ENCODE measurements around the gene KIAA0930. TPM values are rescaled to one million over a fixed set of nuclear protein-coding genes. Genes with fewer than 3 reads are reported as not detected.

Gene KIAA0930
- polyA plus RNA-seq, 1 of the 3 experiments (the other 2 are of a cell fraction): 80.8 TPM

DNA sequence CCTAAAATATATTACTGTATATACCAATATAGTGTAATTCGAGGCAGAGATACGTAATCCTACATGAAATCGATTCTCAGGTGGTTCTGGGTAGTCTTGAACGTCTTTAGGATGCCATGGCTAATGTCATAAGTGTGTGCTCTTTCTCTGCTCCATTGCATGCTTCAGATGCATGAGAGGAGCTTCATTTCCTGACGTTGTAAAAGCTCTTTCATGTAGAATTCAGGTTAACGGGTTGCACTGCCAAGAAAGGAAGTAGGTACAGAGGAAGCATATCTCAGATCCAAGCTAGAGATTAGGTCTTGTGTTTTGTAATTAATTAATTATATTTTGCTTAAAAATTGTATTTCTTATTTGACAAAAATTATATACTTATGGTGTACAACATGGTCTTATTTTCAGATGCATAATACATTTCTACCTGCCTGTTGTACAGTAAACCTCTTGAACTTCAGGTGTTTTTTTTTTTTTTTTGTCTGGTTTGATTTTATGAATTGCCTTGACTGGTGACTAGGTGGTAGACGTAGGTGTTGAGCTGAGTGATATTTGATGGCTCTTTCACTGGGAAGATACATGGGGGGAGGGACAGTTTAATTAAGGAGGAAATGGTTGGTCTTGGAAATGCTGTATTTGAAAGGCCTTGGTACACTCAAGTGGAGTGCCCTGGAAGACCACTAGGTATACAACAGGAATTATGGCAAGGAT lies 67.7 kb downstream of the KIAA0930 start:
- Histone ChIP-seq H3K27me3 (ENCODE audit: insufficient read depth) (no peaks in the 10 kb centered on the region), H3K79me2 (ENCODE audit: insufficient read depth) (peaks cover 94% of the 10 kb centered on the region), H3K36me3 (replicated peaks in 1 of 2; ENCODE audit: control insufficient read depth in 1 of 2, insufficient read depth in 2 of 2, low read length in 1 of 2) (peaks cover 76 to 80% of the 10 kb centered on the region in 2 experiments), H2AFZ (ENCODE audit: low read depth) (no peak overlapping the region), H4K20me1 (ENCODE audit: insufficient read depth) (peaks cover 17% of the 10 kb centered on the region), H3K27ac (ENCODE audit: low read depth in 2 of 2, low read length in 1 of 2) (no peak overlapping the region), H3K9me2 (no peaks in the 10 kb centered on the region), H3F3A (replicated peaks; ENCODE audit: insufficient read depth) (no peaks in the 10 kb centered on the region), H3K4me1 (ENCODE audit: control insufficient read depth in 1 of 2, insufficient read depth in 2 of 2, low read depth in 1 of 2, low read length in 1 of 2) (no peaks in the 10 kb centered on the region), H3K9ac (no peak overlapping the region), H3K4me2 (no peak overlapping the region), H3K9me3 (no peaks in the 10 kb centered on the region), H3K4me3 (ENCODE audit: low read depth in 2 of 2, low read length in 1 of 2) (no peak overlapping the region)
- TF ChIP-seq, protein P1, sequence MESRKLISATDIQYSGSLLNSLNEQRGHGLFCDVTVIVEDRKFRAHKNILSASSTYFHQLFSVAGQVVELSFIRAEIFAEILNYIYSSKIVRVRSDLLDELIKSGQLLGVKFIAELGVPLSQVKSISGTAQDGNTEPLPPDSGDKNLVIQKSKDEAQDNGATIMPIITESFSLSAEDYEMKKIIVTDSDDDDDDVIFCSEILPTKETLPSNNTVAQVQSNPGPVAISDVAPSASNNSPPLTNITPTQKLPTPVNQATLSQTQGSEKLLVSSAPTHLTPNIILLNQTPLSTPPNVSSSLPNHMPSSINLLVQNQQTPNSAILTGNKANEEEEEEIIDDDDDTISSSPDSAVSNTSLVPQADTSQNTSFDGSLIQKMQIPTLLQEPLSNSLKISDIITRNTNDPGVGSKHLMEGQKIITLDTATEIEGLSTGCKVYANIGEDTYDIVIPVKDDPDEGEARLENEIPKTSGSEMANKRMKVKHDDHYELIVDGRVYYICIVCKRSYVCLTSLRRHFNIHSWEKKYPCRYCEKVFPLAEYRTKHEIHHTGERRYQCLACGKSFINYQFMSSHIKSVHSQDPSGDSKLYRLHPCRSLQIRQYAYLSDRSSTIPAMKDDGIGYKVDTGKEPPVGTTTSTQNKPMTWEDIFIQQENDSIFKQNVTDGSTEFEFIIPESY (IDR thresholded peaks at IDR 0.05; ENCODE audit: borderline replicate concordance, low read depth): no peak
- TF ChIP-seq FOXJ3 (CRISPR knock-in tag; IDR thresholded peaks at IDR 0.05): no peak
- TF ChIP-seq TCF12 (IDR thresholded peaks at IDR 0.05): no peak
- no peak for TF ChIP-seq EZH2phosphoT487 (IDR thresholded peaks at IDR 0.05; ENCODE audit: borderline replicate concordance, low read depth)
- TF ChIP-seq JUND (IDR thresholded peaks at IDR 0.05): no peak
- no peak for TF ChIP-seq POLR2AphosphoS5 (IDR thresholded peaks at IDR 0.05; ENCODE audit: low read depth, low read length)
- no peak for TF ChIP-seq ELF1 (IDR thresholded peaks at IDR 0.05)
- no peak for TF ChIP-seq YY1 (IDR thresholded peaks at IDR 0.05; ENCODE audit: low read depth)
- TF ChIP-seq FOSL2 (IDR thresholded peaks at IDR 0.05; ENCODE audit: borderline replicate concordance, low read depth): no peak
- no peak for TF ChIP-seq TEAD4 (IDR thresholded peaks at IDR 0.05; ENCODE audit: borderline replicate concordance, insufficient read depth)
- TF ChIP-seq, protein P2, sequence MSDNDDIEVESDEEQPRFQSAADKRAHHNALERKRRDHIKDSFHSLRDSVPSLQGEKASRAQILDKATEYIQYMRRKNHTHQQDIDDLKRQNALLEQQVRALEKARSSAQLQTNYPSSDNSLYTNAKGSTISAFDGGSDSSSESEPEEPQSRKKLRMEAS (IDR thresholded peaks at IDR 0.05; ENCODE audit: low read depth): no peak
- no peak for TF ChIP-seq EP300 (IDR thresholded peaks at IDR 0.05; ENCODE audit: borderline replicate concordance in 1 of 2, low read depth in 1 of 2, low read length in 1 of 2)
- CTCF ChIA-PET: interaction anchor here (1.1 to 1.4 kb wide), 2 partner anchors 13 to 36 kb away, joined by 3 to 4 read pairs; no protein-coding TSS in a partner anchor
- 98% methylated on average over 7 of the region's 7 CpGs for WGBS (ENCODE audit: low lambda C conversion rate)
- POLR2A ChIA-PET: no interaction called here
- DNase-seq: no peak

DNA sequence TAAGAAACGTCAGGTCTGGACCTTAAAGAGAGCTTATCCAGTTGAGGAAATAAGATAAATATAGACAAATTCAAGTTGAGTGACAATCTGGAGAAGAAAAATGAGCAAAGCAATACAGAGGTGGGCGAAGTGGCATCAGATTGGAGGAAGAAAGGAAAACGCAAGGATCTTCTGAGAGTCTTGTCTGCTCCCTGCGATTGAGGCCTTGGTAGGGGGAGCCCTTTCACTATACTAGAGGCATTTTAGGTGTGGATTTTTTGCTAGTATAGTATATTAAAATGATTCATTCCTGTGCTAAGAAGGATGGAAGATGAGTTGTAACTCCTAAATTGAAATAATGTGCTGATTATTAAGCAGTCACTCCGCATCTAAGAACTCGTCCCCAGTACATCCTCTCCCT lies 68.9 kb downstream of the KIAA0930 start:
- CTCF ChIA-PET: interaction anchor here (1.4 kb wide), 1 partner anchor 37 kb away, joined by 4 read pairs; no protein-coding TSS in a partner anchor
- POLR2A ChIA-PET: no interaction called here
- Histone ChIP-seq H3K79me2 (ENCODE audit: insufficient read depth) (peaks cover 95% of the 10 kb centered on the region), H3K4me2 (no peak overlapping the region), H2AFZ (ENCODE audit: low read depth) (no peak overlapping the region), H3K4me1 (ENCODE audit: control insufficient read depth in 1 of 2, insufficient read depth in 2 of 2, low read depth in 1 of 2, low read length in 1 of 2) (no peaks in the 10 kb centered on the region), H3K9ac (no peak overlapping the region), H3K9me2 (no peaks in the 10 kb centered on the region), H3F3A (replicated peaks; ENCODE audit: insufficient read depth) (peaks cover 3% of the 10 kb centered on the region), H3K4me3 (ENCODE audit: low read depth in 2 of 2, low read length in 1 of 2) (no peak overlapping the region), H3K36me3 (replicated peaks in 1 of 2; ENCODE audit: control insufficient read depth in 1 of 2, insufficient read depth in 2 of 2, low read length in 1 of 2) (peaks cover 76 to 83% of the 10 kb centered on the region in 2 experiments), H3K27me3 (ENCODE audit: insufficient read depth) (no peaks in the 10 kb centered on the region), H3K9me3 (no peaks in the 10 kb centered on the region), H4K20me1 (ENCODE audit: insufficient read depth) (peaks cover 11% of the 10 kb centered on the region), H3K27ac (ENCODE audit: low read depth in 2 of 2, low read length in 1 of 2) (no peak overlapping the region)
- no peak for DNase-seq
- TF ChIP-seq MXI1 (IDR thresholded peaks at IDR 0.05; ENCODE audit: low read depth, low read length): no peak
- TF ChIP-seq, protein P3, sequence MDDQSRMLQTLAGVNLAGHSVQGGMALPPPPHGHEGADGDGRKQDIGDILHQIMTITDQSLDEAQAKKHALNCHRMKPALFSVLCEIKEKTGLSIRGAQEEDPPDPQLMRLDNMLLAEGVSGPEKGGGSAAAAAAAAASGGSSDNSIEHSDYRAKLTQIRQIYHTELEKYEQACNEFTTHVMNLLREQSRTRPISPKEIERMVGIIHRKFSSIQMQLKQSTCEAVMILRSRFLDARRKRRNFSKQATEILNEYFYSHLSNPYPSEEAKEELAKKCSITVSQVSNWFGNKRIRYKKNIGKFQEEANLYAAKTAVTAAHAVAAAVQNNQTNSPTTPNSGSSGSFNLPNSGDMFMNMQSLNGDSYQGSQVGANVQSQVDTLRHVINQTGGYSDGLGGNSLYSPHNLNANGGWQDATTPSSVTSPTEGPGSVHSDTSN (IDR thresholded peaks at IDR 0.05): no peak
- 93% methylated on average over 6 of the region's 6 CpGs for whole genome bisulfite sequencing (ENCODE audit: low lambda C conversion rate)
